Cerebellar nuclear complex (tissue), 1 donor: ENCODE data around the gene CELSR3.

Experiments used
- DNase-seq, 2 experiments: peaks; one replicate each; lab custom pipeline; 2025; lab: John Stamatoyannopoulos, UW

Gene CELSR3

GRCh38 chr3:48633256-48633655 is 29.4 kb downstream of the CELSR3 start:
- no peak for DNase-seq

GRCh38 chr3:48631516-48632448 is 30.9 kb downstream of the CELSR3 start:
- DNase-seq = no peak

- no peak for DNase-seq
These were observed 31.9 kb downstream of the CELSR3 start for GRCh38 chr3:48630833-48631232.

- DNase-seq = no peak
These were observed 32.3 kb downstream of the CELSR3 start for GRCh38 chr3:48630407-48630806.

- no peak for DNase-seq
These were observed 32.8 kb downstream of the CELSR3 start for GRCh38 chr3:48629894-48630293.

- no peak for DNase-seq
These were observed 34.2 kb downstream of the CELSR3 start for GRCh38 chr3:48628277-48629017.

GRCh38 chr3:48625600-48625999 is 37.1 kb downstream of the CELSR3 start:
- no peak for DNase-seq

- no peak for DNase-seq
These were observed 37.9 kb downstream of the CELSR3 start for GRCh38 chr3:48624767-48625166.

- DNase-seq = no peak
These were observed 38.7 kb downstream of the CELSR3 start for GRCh38 chr3:48623851-48624547.

- DNase-seq = no peak
These were observed 41.2 kb downstream of the CELSR3 start, which contains the start of gene TMEM89 for GRCh38 chr3:48621461-48621869. Gene TMEM89 (minus strand): TSS chr3:48621769. CDS start chr3:48621756, 13 bp downstream.

GRCh38 chr3:48619541-48620524 is 42.9 kb downstream of the CELSR3 start:
- no peak for DNase-seq

- no peak for DNase-seq
These were observed 45.1 kb downstream of the CELSR3 start for GRCh38 chr3:48617559-48617958.

GRCh38 chr3:48614044-48614443 is 48.6 kb downstream of the CELSR3 start:
- no peak for DNase-seq

GRCh38 chr3:48612309-48612708 is 50.4 kb downstream of the CELSR3 start:
- no peak for DNase-seq

- DNase-seq = peak; percentile 35 to 63
These were observed 53.3 kb downstream of the CELSR3 start, which contains the start of gene UQCRC1 for GRCh38 chr3:48609088-48610005. Gene UQCRC1 (minus strand): TSS chr3:48609646. CDS start chr3:48609620, 26 bp downstream.

GRCh38 chr3:48607519-48607918 is 55.2 kb downstream of the CELSR3 start:
- DNase-seq = no peak

GRCh38 chr3:48601622-48601994 is 61.1 kb downstream of the CELSR3 start:
- DNase-seq = no peak

- DNase-seq = no peak
These were observed 61.7 kb downstream of the CELSR3 start for GRCh38 chr3:48600711-48601621.
